Peyer's patch (tissue), 4 donors: Measurements from ENCODE around the gene MCF2. TPM values are rescaled to one million over a fixed set of nuclear protein-coding genes. Genes with fewer than 3 reads are reported as not detected.

Source experiments
- DNase-seq, 3 donors: peaks; one replicate each; pipeline ENCODE4 v3.0.0-alpha.2; 2017 to 2019
- H3K27ac ChIP-seq, 4 donors: fragments of 200-600 bp; sonication (generic); one replicate each; pipeline ENCODE4 v1.5.1; 2016 to 2019
- H3K27me3 ChIP-seq, 2 donors: fragments of 200-600 bp; sonication (generic); one replicate each; pipeline ENCODE4 v1.5.1; 2019
- H3K36me3 ChIP-seq, 3 donors: fragments of 200-600 bp; sonication (generic); one replicate each; pipeline ENCODE4 v1.5.1; 2016 to 2019
- H3K4me1 ChIP-seq, 4 donors: fragments of 200-600 bp; sonication (generic); one replicate each; pipeline ENCODE4 v1.5.1; 2016 to 2019
- H3K4me3 ChIP-seq, 4 donors: fragments of 200-600 bp; sonication (generic); 1 replicate in 3 of 4; 2 replicates in 1 of 4; pipeline ENCODE4 v1.5.1; 2016 to 2019; ENCODE audit warnings: mild to moderate bottlenecking in 1 of 4
- H3K9me3 ChIP-seq, 4 donors: fragments of 200-600 bp; sonication (generic); one replicate each; pipeline ENCODE4 v1.5.1; 2016 to 2019; ENCODE audit warnings: mild to moderate bottlenecking in 1 of 4
- POLR2A ChIP-seq, 2 donors: fragments of 450-650 bp; IDR thresholded peaks; one replicate each; pipeline ENCODE4 v1.5.1; 2017; ENCODE audit warnings: antibody characterized with exemption in 2 of 2, mild to moderate bottlenecking in 2 of 2, moderate library complexity in 2 of 2
- total RNA-seq, 4 donors: library from RNA; depleted of rRNA; stranded (reverse); fragments of >200 nt; gene quantifications; one replicate each; pipeline ENCODE4 v1.1.0, GENCODE V29; 2016
- TF ChIP-seq, protein P1 (sequence below), 6 experiments: fragments of 450-650 bp in 4 of 6; fragments of 200-600 bp in 2 of 6; sonication (generic) in 1 of 6; IDR thresholded peaks; one replicate each; pipeline ENCODE4 v1.5.1; 2017 to 2019; ENCODE audit warnings: antibody characterized with exemption in 6 of 6, mild to moderate bottlenecking in 3 of 6, moderate library complexity in 1 of 6

Gene MCF2
- total RNA-seq, 4 donors from 2014 or later: 2.5 TPM; not detected in 3

GRCh38 chrX:139736151-139736550 is 28.2 kb upstream of the MCF2 start:
- Histone ChIP-seq H3K27me3 (no peaks in the 10 kb centered on the region), H3K36me3 (no peaks in the 10 kb centered on the region), H3K27ac (no peak overlapping the region), H3K4me1 (no peaks in the 10 kb centered on the region), H3K9me3 (no peaks in the 10 kb centered on the region), H3K4me3 (no peak overlapping the region)
- TF ChIP-seq, protein P1, sequence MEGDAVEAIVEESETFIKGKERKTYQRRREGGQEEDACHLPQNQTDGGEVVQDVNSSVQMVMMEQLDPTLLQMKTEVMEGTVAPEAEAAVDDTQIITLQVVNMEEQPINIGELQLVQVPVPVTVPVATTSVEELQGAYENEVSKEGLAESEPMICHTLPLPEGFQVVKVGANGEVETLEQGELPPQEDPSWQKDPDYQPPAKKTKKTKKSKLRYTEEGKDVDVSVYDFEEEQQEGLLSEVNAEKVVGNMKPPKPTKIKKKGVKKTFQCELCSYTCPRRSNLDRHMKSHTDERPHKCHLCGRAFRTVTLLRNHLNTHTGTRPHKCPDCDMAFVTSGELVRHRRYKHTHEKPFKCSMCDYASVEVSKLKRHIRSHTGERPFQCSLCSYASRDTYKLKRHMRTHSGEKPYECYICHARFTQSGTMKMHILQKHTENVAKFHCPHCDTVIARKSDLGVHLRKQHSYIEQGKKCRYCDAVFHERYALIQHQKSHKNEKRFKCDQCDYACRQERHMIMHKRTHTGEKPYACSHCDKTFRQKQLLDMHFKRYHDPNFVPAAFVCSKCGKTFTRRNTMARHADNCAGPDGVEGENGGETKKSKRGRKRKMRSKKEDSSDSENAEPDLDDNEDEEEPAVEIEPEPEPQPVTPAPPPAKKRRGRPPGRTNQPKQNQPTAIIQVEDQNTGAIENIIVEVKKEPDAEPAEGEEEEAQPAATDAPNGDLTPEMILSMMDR (IDR thresholded peaks at IDR 0.05): no peak
- no peak for TF ChIP-seq POLR2A (IDR thresholded peaks at IDR 0.05)
- no peak for DNase-seq

- Histone ChIP-seq H3K27ac (no peak overlapping the region), H3K4me3 (no peak overlapping the region), H3K36me3 (no peaks in the 10 kb centered on the region), H3K4me1 (no peaks in the 10 kb centered on the region), H3K27me3 (no peaks in the 10 kb centered on the region), H3K9me3 (no peaks in the 10 kb centered on the region)
- no peak for TF ChIP-seq POLR2A (IDR thresholded peaks at IDR 0.05)
- TF ChIP-seq, protein P1 (IDR thresholded peaks at IDR 0.05): no peak
- DNase-seq: no peak
These were observed 27.0 kb upstream of the MCF2 start for GRCh38 chrX:139734996-139735395.

DNA sequence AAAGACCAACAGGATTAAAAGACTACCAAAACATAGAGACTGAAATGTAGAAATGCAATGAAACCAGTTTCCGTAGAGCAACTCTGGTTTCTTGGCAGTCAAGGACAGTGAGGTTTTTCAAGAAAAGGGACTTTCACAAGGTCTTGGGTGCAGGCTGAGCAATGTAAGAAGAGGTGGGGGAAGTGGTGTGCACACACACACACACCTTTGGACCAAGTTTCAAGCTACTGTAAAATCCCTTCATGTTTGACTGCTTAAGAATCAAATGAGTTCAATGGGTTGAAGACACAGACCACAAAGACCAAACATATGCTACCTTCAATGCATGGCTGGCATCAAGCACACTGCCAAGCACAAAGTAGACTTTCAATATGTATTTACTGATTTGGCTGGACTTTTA is 17.8 kb upstream of the MCF2 start:
- no peak for DNase-seq
- Histone ChIP-seq H3K4me1 (no peaks in the 10 kb centered on the region), H3K27ac (no peak overlapping the region), H3K36me3 (no peaks in the 10 kb centered on the region), H3K4me3 (no peak overlapping the region), H3K9me3 (no peaks in the 10 kb centered on the region), H3K27me3 (no peaks in the 10 kb centered on the region)
- TF ChIP-seq POLR2A (IDR thresholded peaks at IDR 0.05): no peak
- TF ChIP-seq, protein P1 (IDR thresholded peaks at IDR 0.05): no peak

- no peaks in the 10 kb centered on the region for H3K36me3 ChIP-seq
- H3K9me3 ChIP-seq: no peaks in the 10 kb centered on the region
- H3K27ac ChIP-seq: no peak overlapping the region
- no peaks in the 10 kb centered on the region for H3K4me1 ChIP-seq
- H3K27me3 ChIP-seq: no peaks in the 10 kb centered on the region
- TF ChIP-seq, protein P1 (IDR thresholded peaks at IDR 0.05): no peak
- no peak overlapping the region for H3K4me3 ChIP-seq
- no peak for DNase-seq
These were observed 16.7 kb upstream of the MCF2 start for GRCh38 chrX:139724626-139725025.

DNA sequence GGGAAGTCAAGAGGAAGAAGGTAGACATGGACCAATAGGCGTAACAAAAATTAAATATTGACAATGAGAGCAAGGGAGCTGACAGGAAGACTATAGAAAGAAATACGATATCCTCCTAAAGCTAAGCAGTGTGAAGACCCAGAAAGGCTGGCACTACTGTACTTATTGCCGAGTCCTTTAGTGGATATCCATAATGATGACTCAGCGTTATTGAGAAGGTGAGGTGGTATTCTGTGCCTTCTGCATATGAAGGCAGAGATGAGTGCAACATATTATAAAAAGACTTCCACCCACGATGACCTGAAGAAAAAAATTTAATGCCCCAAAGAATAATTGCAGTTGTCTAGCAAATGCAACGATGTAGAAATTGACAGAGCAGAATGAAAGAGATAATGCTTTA is 13.0 kb upstream of the MCF2 start:
- TF ChIP-seq POLR2A (IDR thresholded peaks at IDR 0.05): no peak
- TF ChIP-seq, protein P1 (IDR thresholded peaks at IDR 0.05): no peak

DNA sequence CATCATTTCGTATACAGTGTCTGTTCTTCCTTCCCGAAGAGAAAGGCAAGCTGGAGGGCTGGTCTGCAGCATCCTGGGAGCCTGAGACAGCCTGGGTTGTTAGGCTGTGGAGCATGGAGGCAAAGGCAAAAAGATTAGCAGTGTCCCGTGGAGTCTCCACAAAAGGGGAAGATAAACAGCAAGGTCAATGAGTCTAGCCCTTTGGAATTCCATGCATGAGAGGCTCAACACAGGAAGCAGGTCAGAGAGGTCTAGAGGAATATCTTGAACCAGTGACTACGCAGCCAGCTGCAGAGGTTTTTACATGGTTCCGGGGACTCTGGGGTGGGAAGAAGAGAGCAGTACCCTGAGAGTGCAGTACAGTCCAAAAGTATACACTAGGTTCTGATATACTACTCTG is 12.2 kb upstream of the MCF2 start:
- Histone ChIP-seq H3K27ac (no peak overlapping the region), H3K4me1 (no peaks in the 10 kb centered on the region), H3K27me3 (no peaks in the 10 kb centered on the region), H3K36me3 (no peaks in the 10 kb centered on the region), H3K4me3 (no peak overlapping the region), H3K9me3 (no peaks in the 10 kb centered on the region)
- no peak for TF ChIP-seq POLR2A (IDR thresholded peaks at IDR 0.05)
- TF ChIP-seq, protein P1 (IDR thresholded peaks at IDR 0.05): no peak
- DNase-seq: no peak

More for the DNA sequence above, 13.0 kb upstream of the MCF2 start:
- no peak overlapping the region for H3K27ac ChIP-seq
- H3K4me3 ChIP-seq: no peak overlapping the region
- DNase-seq: no peak
- H3K27me3 ChIP-seq: no peaks in the 10 kb centered on the region
- no peaks in the 10 kb centered on the region for H3K4me1 ChIP-seq
- H3K36me3 ChIP-seq: no peaks in the 10 kb centered on the region
- H3K9me3 ChIP-seq: no peaks in the 10 kb centered on the region
